Activated T-helper 2 cell treated with anti-CD3 and anti-CD28 coated beads, Interferon-gamma antibody, Interleukin-2, Interleukin-4, amounts not matched to agents 10 μg/mL and 5 μg/mL and 100 μg/mL, durations not matched to agents 14 hours and 24 hours and 36 hours (primary cell): ENCODE results near the gene CEP192. TPM values are rescaled to one million over a fixed set of nuclear protein-coding genes. Genes with fewer than 3 reads are reported as not detected.

ENCODE experiments used
- DNase-seq: peaks from one replicate; pipeline ENCODE4 v3.0.0; 2021; ENCODE audit warnings: low spot score
- H3K27ac Mint-ChIP-seq: one replicate; pipeline ENCODE4 v1.8.0; 2021; ENCODE audit warnings: mixed read lengths
- H3K27me3 Mint-ChIP-seq: one replicate; pipeline ENCODE4 v1.8.0; 2021; ENCODE audit warnings: low read depth, mixed read lengths
- H3K36me3 Mint-ChIP-seq: one replicate; pipeline ENCODE4 v1.8.0; 2021; ENCODE audit warnings: low read depth, mixed read lengths
- H3K4me1 Mint-ChIP-seq: one replicate; pipeline ENCODE4 v1.8.0; 2021; ENCODE audit warnings: low read depth, mixed read lengths
- H3K4me3 Mint-ChIP-seq: one replicate; pipeline ENCODE4 v1.8.0; 2021; ENCODE audit warnings: low read depth, mild to moderate bottlenecking, moderate library complexity, mixed read lengths
- H3K9me3 Mint-ChIP-seq: one replicate; pipeline ENCODE4 v1.8.0; 2021; ENCODE audit warnings: mixed read lengths
- intact Hi-C: fragments of 100-400 bp; cut with micrococcal nuclease; formaldehyde crosslinking; loops from one replicate; pipeline ENCODE4 v1.15.1; 2023
- total RNA-seq: library from RNA; stranded (reverse); gene quantifications from 2 replicates; pipeline ENCODE4 v1.2.3, GENCODE V29; 2022

Gene CEP192
- total RNA-seq, result 37.2 and 37.4 TPM in 2 replicates

- Mint-ChIP-seq H3K27ac (peak within 1 kb of the TSS; percentile 98), H3K27me3 (no peaks in the 10 kb centered on the region), H3K4me3 (peak within 1 kb of the TSS; percentile 97), H3K9me3 (no peaks in the 10 kb centered on the region), H3K36me3 (peaks cover 16% of the 10 kb centered on the region), H3K4me1 (peaks cover 31% of the 10 kb centered on the region)
- intact Hi-C loops, result loop anchor here (1.0 to 5.0 kb wide), 4 partner anchors 43 to 614 kb away; partner anchors contain the start of genes AFG3L2, CEP76, PSMG2 and SEH1L
- DNase-seq, result peak; percentile 98
Observed at GRCh38 chr18:12990967-12991820, at the start of gene CEP192. CEP192 (plus strand) TSS chr18:12991362; CDS start chr18:12999425, 8,063 bp downstream.

GRCh38 chr18:12943215-12943614 lies 47.9 kb upstream of the CEP192 start:
- peaks cover 19% of the 10 kb centered on the region for H3K4me1 Mint-ChIP-seq
- no peaks in the 10 kb centered on the region for H3K9me3 Mint-ChIP-seq
- peaks cover 4% of the 10 kb centered on the region for H3K36me3 Mint-ChIP-seq
- H3K27ac Mint-ChIP-seq, result no peak overlapping the region
- no peak overlapping the region for H3K4me3 Mint-ChIP-seq
- H3K27me3 Mint-ChIP-seq, result no peaks in the 10 kb centered on the region
- DNase-seq, result no peak
- intact Hi-C loops, result no loop called here

GRCh38 chr18:12944709-12945108 lies 46.5 kb upstream of the CEP192 start:
- Mint-ChIP-seq H3K27ac (no peak overlapping the region), H3K4me3 (no peak overlapping the region), H3K4me1 (peaks cover 22% of the 10 kb centered on the region), H3K27me3 (no peaks in the 10 kb centered on the region), H3K9me3 (no peaks in the 10 kb centered on the region), H3K36me3 (peaks cover 15% of the 10 kb centered on the region)
- intact Hi-C loops, result loop anchor here (5.0 kb wide), 3 partner anchors 433 to 783 kb away; partner anchors contain the start of genes FAM210A and RNMT
- DNase-seq, result no peak

GRCh38 chr18:12946549-12947284 lies 44.4 kb upstream of the CEP192 start:
- H3K9me3 Mint-ChIP-seq, result no peaks in the 10 kb centered on the region
- H3K27me3 Mint-ChIP-seq, result no peaks in the 10 kb centered on the region
- H3K36me3 Mint-ChIP-seq, result peaks cover 31% of the 10 kb centered on the region
- H3K4me3 Mint-ChIP-seq, result peak overlapping the region; percentile 98
- intact Hi-C loops, result loop anchor here (1.0 to 5.0 kb wide), 4 partner anchors 62 to 781 kb away; partner anchors contain the start of genes FAM210A, PTPN2 and RNMT
- peak overlapping the region; percentile 99 for H3K27ac Mint-ChIP-seq
- peaks cover 29% of the 10 kb centered on the region for H3K4me1 Mint-ChIP-seq
- DNase-seq, result no peak

GRCh38 chr18:12947285-12948049 lies 43.7 kb upstream of the CEP192 start, which contains the start of gene SEH1L:
SEH1L (plus strand) TSS chr18:12948011; CDS start chr18:12948122, 111 bp downstream.
- H3K27me3 Mint-ChIP-seq, result no peaks in the 10 kb centered on the region
- H3K36me3 Mint-ChIP-seq, result peaks cover 34% of the 10 kb centered on the region
- no peaks in the 10 kb centered on the region for H3K9me3 Mint-ChIP-seq
- intact Hi-C loops, result loop anchor here (1.0 to 5.0 kb wide), 7 partner anchors 44 to 780 kb away; partner anchors contain the start of genes AFG3L2, CEP192, FAM210A and PSMG2
- peak within 1 kb of the TSS; percentile 98 for H3K4me3 Mint-ChIP-seq
- H3K4me1 Mint-ChIP-seq, result peaks cover 29% of the 10 kb centered on the region
- peak within 1 kb of the TSS; percentile 99 for H3K27ac Mint-ChIP-seq
- peak; percentile 96 for DNase-seq

- intact Hi-C loops, result loop anchor here (1.0 to 5.0 kb wide), 6 partner anchors 43 to 779 kb away; partner anchors contain the start of genes AFG3L2, CEP192, FAM210A and PSMG2
- Mint-ChIP-seq H3K4me1 (peaks cover 28% of the 10 kb centered on the region), H3K27me3 (no peaks in the 10 kb centered on the region), H3K27ac (peak overlapping the region; percentile 99), H3K36me3 (peaks cover 40% of the 10 kb centered on the region), H3K4me3 (peak overlapping the region; percentile 87), H3K9me3 (no peaks in the 10 kb centered on the region)
- DNase-seq, result peak; percentile 96
Observed at GRCh38 chr18:12948050-12948804, 42.9 kb upstream of the CEP192 start.

GRCh38 chr18:12958478-12958877 lies 32.7 kb upstream of the CEP192 start:
- Mint-ChIP-seq H3K9me3 (no peaks in the 10 kb centered on the region), H3K4me3 (no peak overlapping the region), H3K27ac (no peak overlapping the region), H3K4me1 (peaks cover 7% of the 10 kb centered on the region), H3K27me3 (no peaks in the 10 kb centered on the region), H3K36me3 (peaks cover 61% of the 10 kb centered on the region)
- intact Hi-C loops, result no loop called here
- no peak for DNase-seq

- no peaks in the 10 kb centered on the region for H3K9me3 Mint-ChIP-seq
- H3K4me3 Mint-ChIP-seq, result no peak overlapping the region
- H3K4me1 Mint-ChIP-seq, result peaks cover 7% of the 10 kb centered on the region
- H3K27ac Mint-ChIP-seq, result no peak overlapping the region
- no peak for DNase-seq
- intact Hi-C loops, result no loop called here
- no peaks in the 10 kb centered on the region for H3K27me3 Mint-ChIP-seq
- peaks cover 65% of the 10 kb centered on the region for H3K36me3 Mint-ChIP-seq
Observed at GRCh38 chr18:12960395-12960794, 30.8 kb upstream of the CEP192 start.

- DNase-seq, result no peak
- peaks cover 67% of the 10 kb centered on the region for H3K36me3 Mint-ChIP-seq
- H3K4me1 Mint-ChIP-seq, result peaks cover 7% of the 10 kb centered on the region
- intact Hi-C loops, result no loop called here
- no peak overlapping the region for H3K4me3 Mint-ChIP-seq
- H3K27me3 Mint-ChIP-seq, result no peaks in the 10 kb centered on the region
- peak overlapping the region; percentile 7 for H3K27ac Mint-ChIP-seq
- no peaks in the 10 kb centered on the region for H3K9me3 Mint-ChIP-seq
Observed at GRCh38 chr18:12960853-12961397, 30.2 kb upstream of the CEP192 start.

- Mint-ChIP-seq H3K36me3 (peaks cover 70% of the 10 kb centered on the region), H3K27me3 (no peaks in the 10 kb centered on the region), H3K27ac (no peak overlapping the region), H3K4me3 (no peak overlapping the region), H3K9me3 (no peaks in the 10 kb centered on the region), H3K4me1 (peaks cover 9% of the 10 kb centered on the region)
- no peak for DNase-seq
- intact Hi-C loops, result no loop called here
Observed at GRCh38 chr18:12963069-12963468, 28.1 kb upstream of the CEP192 start.

- no peak for DNase-seq
- Mint-ChIP-seq H3K4me3 (no peak overlapping the region), H3K9me3 (no peaks in the 10 kb centered on the region), H3K27ac (no peak overlapping the region), H3K4me1 (peaks cover 15% of the 10 kb centered on the region), H3K36me3 (peaks cover 72% of the 10 kb centered on the region), H3K27me3 (no peaks in the 10 kb centered on the region)
- intact Hi-C loops, result no loop called here
Observed at GRCh38 chr18:12968115-12968514, 23.0 kb upstream of the CEP192 start.
